B cell (primary cell): ENCODE measurements around the gene MAPT. TPM values are rescaled to one million over a fixed set of nuclear protein-coding genes. Genes with fewer than 3 reads are reported as not detected.

ENCODE experiments used
- ATAC-seq: fragments of 200-7000 bp; cut with Tn5 transposase; one replicate; pipeline ENCODE4 v1.10.0; 2021; ENCODE audit warnings: low read depth, mild to moderate bottlenecking, moderate number of reproducible peaks, moderate library complexity
- CTCF ChIA-PET: fragments of 350-600 bp; sonication (Branson Sonifier 250); formaldehyde crosslinking; loops from one replicate; lab custom pipeline; 2021; ENCODE audit warnings: antibody characterized with exemption, inconsistent platforms; lab: Charles Lee
- POLR2A ChIA-PET: fragments of 350-600 bp; sonication (Branson Sonifier 250); formaldehyde crosslinking; loops from one replicate; lab custom pipeline; 2021; ENCODE audit warnings: antibody characterized with exemption; lab: Charles Lee
- DNase-seq: peaks from one replicate; pipeline ENCODE4 v3.0.0; 2013
- H2AFZ ChIP-seq: 2 replicates; pipeline ENCODE4 v1.6.1; 2012; ENCODE audit warnings: mild to moderate bottlenecking, low read depth, low read length; ENCODE audit not compliant: insufficient read depth, poor library complexity, severe bottlenecking
- H3K27ac ChIP-seq, 2 donors: 1 replicate in 1 of 2; 2 replicates in 1 of 2; pipeline ENCODE4 v1.5.1; 2012 to 2013; ENCODE audit warnings: low read length in 2 of 2, mild to moderate bottlenecking in 2 of 2, moderate library complexity in 1 of 2
- H3K27me3 ChIP-seq, 4 experiments: fragments of 200-600 bp in 1 of 4; sonication (generic) in 1 of 4; replicated peaks in 1 of 4; 1 replicate in 2 of 4; 2 replicates in 2 of 4; pipeline versions ENCODE4 v1.6.1 to v1.7.0; 2013 to 2016; ENCODE audit warnings: low read length in 3 of 4, mild to moderate bottlenecking in 2 of 4, mixed read lengths in 1 of 4, moderate library complexity in 1 of 4; ENCODE audit not compliant: insufficient read depth in 4 of 4, control insufficient read depth in 3 of 4; ENCODE audit errors: control extremely low read depth in 1 of 4
- H3K36me3 ChIP-seq, 2 experiments: replicated peaks in 1 of 2; 1 replicate in 1 of 2; 2 replicates in 1 of 2; pipeline versions ENCODE4 v1.6.1 to v1.7.1; 2013; ENCODE audit warnings: low read length in 1 of 2; ENCODE audit not compliant: insufficient read depth in 2 of 2, control insufficient read depth in 1 of 2; ENCODE audit errors: control extremely low read depth in 1 of 2, extremely low read depth in 1 of 2
- H3K4me1 ChIP-seq, 2 donors: fragments of 200-600 bp in 1 of 2; sonication (generic) in 1 of 2; 1 replicate in 1 of 2; 2 replicates in 1 of 2; pipeline versions ENCODE4 v1.5.1 to v1.6.1; 2013 to 2017; ENCODE audit warnings: low read length in 2 of 2; ENCODE audit not compliant: control insufficient read depth in 2 of 2, insufficient read depth in 2 of 2
- H3K4me2 ChIP-seq: replicated peaks from 2 replicates; pipeline ENCODE3; 2012; ENCODE audit warnings: mild to moderate bottlenecking, low read depth, low read length; ENCODE audit not compliant: poor library complexity, severe bottlenecking
- H3K4me3 ChIP-seq, 5 experiments: fragments of 200-600 bp in 1 of 5; sonication (generic) in 1 of 5; 1 replicate in 3 of 5; 2 replicates in 2 of 5; pipeline versions ENCODE4 v1.5.1 to v1.7.0; 2011 to 2016; ENCODE audit warnings: low read length in 4 of 5, mild to moderate bottlenecking in 4 of 5, low read depth in 2 of 5, control low read depth in 1 of 5, moderate library complexity in 1 of 5; ENCODE audit not compliant: insufficient read depth in 1 of 5; ENCODE audit errors: control extremely low read depth in 1 of 5, extremely low read depth in 1 of 5
- H3K79me2 ChIP-seq: fragments of 200-600 bp; sonication (generic); one replicate; pipeline ENCODE4 v1.6.0; 2016; ENCODE audit warnings: low read length; ENCODE audit not compliant: control insufficient read depth, insufficient read depth
- H3K9ac ChIP-seq: fragments of 200-600 bp; sonication (generic); 2 replicates; pipeline ENCODE4 v1.6.1; 2017; ENCODE audit warnings: mild to moderate bottlenecking, low read length, moderate library complexity
- H3K9me3 ChIP-seq, 3 donors: one replicate each; pipeline versions ENCODE4 v1.6.1 to v1.7.1; 2013; ENCODE audit warnings: low read length in 2 of 3; ENCODE audit not compliant: control insufficient read depth in 2 of 3, insufficient read depth in 1 of 3; ENCODE audit errors: control extremely low read depth in 1 of 3
- H4K20me1 ChIP-seq: 2 replicates; pipeline ENCODE4 v1.6.0; 2012; ENCODE audit warnings: mild to moderate bottlenecking, low read length; ENCODE audit not compliant: insufficient read depth, control insufficient read depth, poor library complexity, severe bottlenecking
- H3K27ac Mint-ChIP-seq: one replicate; pipeline ENCODE4 v1.8.0; 2021; ENCODE audit warnings: mixed read lengths
- H3K27me3 Mint-ChIP-seq: one replicate; pipeline ENCODE4 v1.8.0; 2021; ENCODE audit warnings: mixed read lengths
- H3K4me1 Mint-ChIP-seq: one replicate; pipeline ENCODE4 v1.8.0; 2021; ENCODE audit warnings: mixed read lengths
- H3K4me3 Mint-ChIP-seq: one replicate; pipeline ENCODE4 v1.8.0; 2021; ENCODE audit warnings: mixed read lengths
- H3K9me3 Mint-ChIP-seq: one replicate; pipeline ENCODE4 v1.8.0; 2022; ENCODE audit warnings: mixed read lengths; ENCODE audit not compliant: insufficient read depth
- EZH2 ChIP-seq: IDR thresholded peaks from 2 replicates; pipeline ENCODE4 v1.6.1; 2012; ENCODE audit warnings: borderline replicate concordance, low read depth, mild to moderate bottlenecking, moderate library complexity, low read length; ENCODE audit not compliant: insufficient read depth, poor library complexity, severe bottlenecking
- WGBS: methylation state at CpG from one replicate; pipeline ENCODE4 v1.1.5; 2013; ENCODE audit warnings: missing lambda C conversion rate; ENCODE audit not compliant: insufficient coverage; 5-methylcytosine and 5-hydroxymethylcytosine counted together
- intact Hi-C: fragments of 100-400 bp; cut with micrococcal nuclease; formaldehyde crosslinking; loops from one replicate; pipeline ENCODE4 v1.10.0; 2022
- polyA plus RNA-seq: library from polyadenylated mRNA; depleted of rRNA; stranded (reverse); fragments of >200 nt; gene quantifications from 2 replicates; pipeline ENCODE4 v1.2.3, GENCODE V29; 2012
- total RNA-seq, 2 donors: library from RNA; stranded (reverse); fragments of 120-200 nt in 1 of 2; gene quantifications; 1 replicate in 1 of 2; 2 replicates in 1 of 2; pipeline versions ENCODE4 v1.2.3 to v1.2.4, GENCODE V29; 2013 to 2022
- TF ChIP-seq, protein P1 (sequence below): fragments of 200-600 bp; IDR thresholded peaks from one replicate; pipeline ENCODE4 v1.8.0; 2022; ENCODE audit warnings: antibody characterized with exemption, mild to moderate bottlenecking

The MAPT gene
- total and polyA plus RNA-seq, 2 donors (not counting 1 experiment from before 2014, with no cell fraction given), result 0.13 to 0.20 TPM

DNA sequence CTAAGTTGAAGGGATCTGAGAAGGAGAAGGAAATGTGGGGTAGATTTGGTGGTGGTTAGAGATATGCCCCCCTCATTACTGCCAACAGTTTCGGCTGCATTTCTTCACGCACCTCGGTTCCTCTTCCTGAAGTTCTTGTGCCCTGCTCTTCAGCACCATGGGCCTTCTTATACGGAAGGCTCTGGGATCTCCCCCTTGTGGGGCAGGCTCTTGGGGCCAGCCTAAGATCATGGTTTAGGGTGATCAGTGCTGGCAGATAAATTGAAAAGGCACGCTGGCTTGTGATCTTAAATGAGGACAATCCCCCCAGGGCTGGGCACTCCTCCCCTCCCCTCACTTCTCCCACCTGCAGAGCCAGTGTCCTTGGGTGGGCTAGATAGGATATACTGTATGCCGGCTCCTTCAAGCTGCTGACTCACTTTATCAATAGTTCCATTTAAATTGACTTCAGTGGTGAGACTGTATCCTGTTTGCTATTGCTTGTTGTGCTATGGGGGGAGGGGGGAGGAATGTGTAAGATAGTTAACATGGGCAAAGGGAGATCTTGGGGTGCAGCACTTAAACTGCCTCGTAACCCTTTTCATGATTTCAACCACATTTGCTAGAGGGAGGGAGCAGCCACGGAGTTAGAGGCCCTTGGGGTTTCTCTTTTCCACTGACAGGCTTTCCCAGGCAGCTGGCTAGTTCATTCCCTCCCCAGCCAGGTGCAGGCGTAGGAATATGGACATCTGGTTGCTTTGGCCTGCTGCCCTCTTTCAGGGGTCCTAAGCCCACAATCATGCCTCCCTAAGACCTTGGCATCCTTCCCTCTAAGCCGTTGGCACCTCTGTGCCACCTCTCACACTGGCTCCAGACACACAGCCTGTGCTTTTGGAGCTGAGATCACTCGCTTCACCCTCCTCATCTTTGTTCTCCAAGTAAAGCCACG lies 133.0 kb downstream of the MAPT start:
- POLR2A ChIA-PET, result interaction anchor here (0.7 to 0.8 kb wide), 2 partner anchors 81 to 151 kb away, joined by 4 to 7 read pairs; no protein-coding TSS in a partner anchor
- Mint-ChIP-seq H3K27me3 (no peaks in the 10 kb centered on the region), H3K4me1 (peaks cover 57% of the 10 kb centered on the region), H3K4me3 (no peak overlapping the region), H3K27ac (peak overlapping the region; percentile 91), H3K9me3 (no peaks in the 10 kb centered on the region)
- Histone ChIP-seq H2AFZ (no peak overlapping the region), H3K27ac (peak overlapping the region; percentile 65 to 69), H3K9me3 (peaks cover 0 to 3% (median 2%) of the 10 kb centered on the region in 3 donors), H3K36me3 (peaks cover 6 to 23% of the 10 kb centered on the region in 2 experiments), H3K4me1 (peaks cover 49 to 59% of the 10 kb centered on the region in 2 donors), H3K27me3 (no peaks in the 10 kb centered on the region), H3K4me3 (no peak overlapping the region), H3K4me2 (peak overlapping the region; percentile 49), H4K20me1 (no peaks in the 10 kb centered on the region), H3K9ac (no peak overlapping the region), H3K79me2 (no peaks in the 10 kb centered on the region)
- DNase-seq (peak; percentile 26), ATAC-seq (no peak)
- no peak for TF ChIP-seq EZH2
- TF ChIP-seq, protein P1, sequence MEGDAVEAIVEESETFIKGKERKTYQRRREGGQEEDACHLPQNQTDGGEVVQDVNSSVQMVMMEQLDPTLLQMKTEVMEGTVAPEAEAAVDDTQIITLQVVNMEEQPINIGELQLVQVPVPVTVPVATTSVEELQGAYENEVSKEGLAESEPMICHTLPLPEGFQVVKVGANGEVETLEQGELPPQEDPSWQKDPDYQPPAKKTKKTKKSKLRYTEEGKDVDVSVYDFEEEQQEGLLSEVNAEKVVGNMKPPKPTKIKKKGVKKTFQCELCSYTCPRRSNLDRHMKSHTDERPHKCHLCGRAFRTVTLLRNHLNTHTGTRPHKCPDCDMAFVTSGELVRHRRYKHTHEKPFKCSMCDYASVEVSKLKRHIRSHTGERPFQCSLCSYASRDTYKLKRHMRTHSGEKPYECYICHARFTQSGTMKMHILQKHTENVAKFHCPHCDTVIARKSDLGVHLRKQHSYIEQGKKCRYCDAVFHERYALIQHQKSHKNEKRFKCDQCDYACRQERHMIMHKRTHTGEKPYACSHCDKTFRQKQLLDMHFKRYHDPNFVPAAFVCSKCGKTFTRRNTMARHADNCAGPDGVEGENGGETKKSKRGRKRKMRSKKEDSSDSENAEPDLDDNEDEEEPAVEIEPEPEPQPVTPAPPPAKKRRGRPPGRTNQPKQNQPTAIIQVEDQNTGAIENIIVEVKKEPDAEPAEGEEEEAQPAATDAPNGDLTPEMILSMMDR, result no peak
- CTCF ChIA-PET, result interaction anchor here (0.6 to 6.2 kb wide), 7 partner anchors 8 to 914 kb away, joined by 3 to 43 read pairs (median 9); no protein-coding TSS in a partner anchor
- intact Hi-C loops, result no loop called here
- 82% methylated on average over 7 of the region's 12 CpGs for WGBS
